ENCODE data around the gene CCDC69.

Gene CCDC69

DNA sequence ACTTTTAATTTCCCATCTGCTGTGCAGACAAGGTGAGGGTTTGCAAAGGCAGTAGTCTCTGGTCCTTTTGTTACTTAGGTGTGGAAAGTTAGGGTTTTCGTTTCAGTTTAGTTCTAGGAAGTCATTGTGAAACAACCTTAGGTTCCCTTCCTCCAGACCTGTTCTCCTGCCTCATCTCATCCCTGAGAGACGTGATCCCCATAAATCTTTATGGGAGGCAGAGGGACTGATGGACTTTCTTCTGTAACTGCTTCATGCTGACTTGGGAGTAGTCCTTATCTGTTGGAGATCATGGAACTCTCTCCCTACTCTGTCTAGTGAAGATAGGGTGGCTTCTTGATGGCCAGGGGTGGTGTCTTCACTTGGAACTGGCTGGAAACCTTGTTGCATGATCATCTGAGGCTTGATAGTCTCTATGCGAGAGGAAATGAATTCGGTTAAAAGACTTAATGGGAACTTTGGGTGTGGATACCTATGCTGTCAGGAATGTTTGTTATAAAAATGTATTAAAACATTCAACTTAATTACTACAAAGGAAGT is 21.9 kb upstream of the CCDC69 start:
- H3K79me1 ChIP-seq (replicated peaks; ENCODE audit: low read length, poor library complexity, severe bottlenecking), result no peaks in the 10 kb centered on the region
- 78% methylated on average over 1 of the region's 4 CpGs for WGBS
- H2BK12ac ChIP-seq (ENCODE audit: low read length in 2 of 2), result no peak overlapping the region

GRCh38 chr5:151244206-151244605 is 20.3 kb upstream of the CCDC69 start:
- no peak overlapping the region for H3K9ac ChIP-seq (ENCODE audit: low read length)
- H3K4me1 ChIP-seq (ENCODE audit: control insufficient read depth, insufficient read depth, low read depth, low read length), result no peaks in the 10 kb centered on the region
- H3K9me3 ChIP-seq (ENCODE audit: control insufficient read depth, low read length), result no peaks in the 10 kb centered on the region
- WGBS, result 80% methylated on average over 3 of the region's 3 CpGs
- H3K18ac ChIP-seq (ENCODE audit: low read depth in 1 of 2, low read length in 2 of 2), result no peak overlapping the region
- H3K27me3 ChIP-seq (ENCODE audit: control insufficient read depth in 1 of 2, insufficient read depth in 1 of 2, low read length in 2 of 2), result peaks cover 14 to 24% of the 10 kb centered on the region in 2 experiments
- no peak overlapping the region for H3K4me3 ChIP-seq (ENCODE audit: insufficient read depth in 1 of 2, low read depth in 1 of 2, low read length in 2 of 2)
- no peak overlapping the region for H2BK120ac ChIP-seq (ENCODE audit: low read depth, low read length)
- no peak overlapping the region for H2BK12ac ChIP-seq (ENCODE audit: low read length in 2 of 2)
- no peak for DNase-seq
- no peak overlapping the region for H2BK15ac ChIP-seq (ENCODE audit: low read depth, poor library complexity, severe bottlenecking)
- no peak overlapping the region for H3K14ac ChIP-seq (ENCODE audit: low read length in 2 of 2)
- no peak overlapping the region for H2AK5ac ChIP-seq (ENCODE audit: low read length, severe bottlenecking)
- no peak overlapping the region for H2BK5ac ChIP-seq (ENCODE audit: low read depth, low read length, poor library complexity, severe bottlenecking)
- no peaks in the 10 kb centered on the region for H3K79me1 ChIP-seq (replicated peaks; ENCODE audit: low read length, poor library complexity, severe bottlenecking)
- H3K4me2 ChIP-seq (ENCODE audit: low read length, poor library complexity, severe bottlenecking), result no peak overlapping the region
- no peak overlapping the region for H2AFZ ChIP-seq (ENCODE audit: low read depth, low read length)
- H4K91ac ChIP-seq (ENCODE audit: low read length), result no peak overlapping the region
- H3K36me3 ChIP-seq (ENCODE audit: control insufficient read depth in 1 of 2, insufficient read depth in 2 of 2, low read depth in 1 of 2, low read length in 2 of 2), result no peaks in the 10 kb centered on the region
- H3K4ac ChIP-seq (ENCODE audit: low read depth in 1 of 2, low read length in 2 of 2), result no peak overlapping the region
- H3K23ac ChIP-seq (ENCODE audit: low read length in 2 of 2), result no peak overlapping the region
- no peak overlapping the region for H3K27ac ChIP-seq (ENCODE audit: low read length, poor library complexity, severe bottlenecking)
- H4K8ac ChIP-seq (ENCODE audit: low read length), result no peak overlapping the region

More for the DNA sequence above, 21.9 kb upstream of the CCDC69 start:
- no peak overlapping the region for H3K4me2 ChIP-seq (ENCODE audit: low read length, poor library complexity, severe bottlenecking)
- no peak overlapping the region for H2AFZ ChIP-seq (ENCODE audit: low read depth, low read length)
- no peak for DNase-seq
- no peak overlapping the region for H3K23ac ChIP-seq (ENCODE audit: low read length in 2 of 2)
- H3K9ac ChIP-seq (ENCODE audit: low read length), result no peak overlapping the region
- no peak overlapping the region for H3K27ac ChIP-seq (ENCODE audit: low read length, poor library complexity, severe bottlenecking)
- no peak overlapping the region for H3K14ac ChIP-seq (ENCODE audit: low read length in 2 of 2)
- no peak overlapping the region for H2BK120ac ChIP-seq (ENCODE audit: low read depth, low read length)
- no peak overlapping the region for H2AK5ac ChIP-seq (ENCODE audit: low read length, severe bottlenecking)
- no peak overlapping the region for H4K8ac ChIP-seq (ENCODE audit: low read length)
- H2BK15ac ChIP-seq (ENCODE audit: low read depth, poor library complexity, severe bottlenecking), result no peak overlapping the region
- no peak overlapping the region for H3K4me3 ChIP-seq (ENCODE audit: insufficient read depth in 1 of 2, low read depth in 1 of 2, low read length in 2 of 2)
- peaks cover 15 to 24% of the 10 kb centered on the region in 2 experiments for H3K27me3 ChIP-seq (ENCODE audit: control insufficient read depth in 1 of 2, insufficient read depth in 1 of 2, low read length in 2 of 2)
- H2BK5ac ChIP-seq (ENCODE audit: low read depth, low read length, poor library complexity, severe bottlenecking), result no peak overlapping the region
- no peak overlapping the region for H3K18ac ChIP-seq (ENCODE audit: low read depth in 1 of 2, low read length in 2 of 2)
- H3K9me3 ChIP-seq (ENCODE audit: control insufficient read depth, low read length), result no peaks in the 10 kb centered on the region
- no peaks in the 10 kb centered on the region for H3K36me3 ChIP-seq (ENCODE audit: control insufficient read depth in 1 of 2, insufficient read depth in 2 of 2, low read depth in 1 of 2, low read length in 2 of 2)
- H3K4ac ChIP-seq (ENCODE audit: low read depth in 1 of 2, low read length in 2 of 2), result no peak overlapping the region
- H4K91ac ChIP-seq (ENCODE audit: low read length), result no peak overlapping the region
- no peaks in the 10 kb centered on the region for H3K4me1 ChIP-seq (ENCODE audit: control insufficient read depth, insufficient read depth, low read depth, low read length)

- no peak overlapping the region for H2AK5ac ChIP-seq (ENCODE audit: low read length, severe bottlenecking)
- 92% methylated on average over 4 of the region's 4 CpGs for WGBS
- no peak overlapping the region for H3K27ac ChIP-seq (ENCODE audit: low read length, poor library complexity, severe bottlenecking)
- H3K4me1 ChIP-seq (ENCODE audit: control insufficient read depth, insufficient read depth, low read depth, low read length), result no peaks in the 10 kb centered on the region
- no peak overlapping the region for H4K91ac ChIP-seq (ENCODE audit: low read length)
- no peak overlapping the region for H2BK15ac ChIP-seq (ENCODE audit: low read depth, poor library complexity, severe bottlenecking)
- H3K23ac ChIP-seq (ENCODE audit: low read length in 2 of 2), result no peak overlapping the region
- H3K18ac ChIP-seq (ENCODE audit: low read depth in 1 of 2, low read length in 2 of 2), result no peak overlapping the region
- no peak overlapping the region for H2BK5ac ChIP-seq (ENCODE audit: low read depth, low read length, poor library complexity, severe bottlenecking)
- peaks cover 15 to 26% of the 10 kb centered on the region in 2 experiments for H3K27me3 ChIP-seq (ENCODE audit: control insufficient read depth in 1 of 2, insufficient read depth in 1 of 2, low read length in 2 of 2)
- no peak overlapping the region for H3K14ac ChIP-seq (ENCODE audit: low read length in 2 of 2)
- H3K4ac ChIP-seq (ENCODE audit: low read depth in 1 of 2, low read length in 2 of 2), result no peak overlapping the region
- DNase-seq, result no peak
- H3K79me1 ChIP-seq (replicated peaks; ENCODE audit: low read length, poor library complexity, severe bottlenecking), result no peaks in the 10 kb centered on the region
- H3K4me3 ChIP-seq (ENCODE audit: insufficient read depth in 1 of 2, low read depth in 1 of 2, low read length in 2 of 2), result no peak overlapping the region
- no peak overlapping the region for H4K8ac ChIP-seq (ENCODE audit: low read length)
- H3K9ac ChIP-seq (ENCODE audit: low read length), result no peak overlapping the region
- H2AFZ ChIP-seq (ENCODE audit: low read depth, low read length), result no peak overlapping the region
- H2BK120ac ChIP-seq (ENCODE audit: low read depth, low read length), result no peak overlapping the region
- H3K4me2 ChIP-seq (ENCODE audit: low read length, poor library complexity, severe bottlenecking), result no peak overlapping the region
- H3K9me3 ChIP-seq (ENCODE audit: control insufficient read depth, low read length), result no peaks in the 10 kb centered on the region
- no peaks in the 10 kb centered on the region for H3K36me3 ChIP-seq (ENCODE audit: control insufficient read depth in 1 of 2, insufficient read depth in 2 of 2, low read depth in 1 of 2, low read length in 2 of 2)
- no peak overlapping the region for H2BK12ac ChIP-seq (ENCODE audit: low read length in 2 of 2)
Measured at GRCh38 chr5:151243564-151243963, 19.7 kb upstream of the CCDC69 start.

DNA sequence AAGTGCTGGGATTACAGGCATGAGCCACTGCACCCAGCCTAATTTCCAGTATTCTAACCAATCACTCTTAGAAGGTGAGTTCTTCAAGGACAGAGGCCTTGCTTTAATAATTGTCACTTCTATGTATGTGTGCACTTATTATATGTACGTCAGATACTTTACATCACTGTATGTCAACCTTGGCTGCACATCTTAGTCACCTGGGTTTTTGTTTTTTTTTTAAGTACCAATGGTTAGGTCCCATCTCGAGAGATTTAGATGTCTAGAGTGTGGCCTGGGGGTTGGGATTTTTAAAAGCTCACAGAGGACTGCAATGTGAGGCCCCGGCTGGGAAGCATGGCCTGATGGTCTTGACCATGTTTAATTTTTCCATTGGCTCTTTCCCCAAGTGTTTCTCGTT is 19.2 kb upstream of the CCDC69 start:
- Histone ChIP-seq H2BK15ac (ENCODE audit: low read depth, poor library complexity, severe bottlenecking) (no peak overlapping the region), H3K18ac (ENCODE audit: low read depth in 1 of 2, low read length in 2 of 2) (no peak overlapping the region)
- 82% methylated on average over 4 of the region's 4 CpGs for WGBS

More for the DNA sequence above, 19.2 kb upstream of the CCDC69 start:
- Histone ChIP-seq H3K9me3 (ENCODE audit: control insufficient read depth, low read length) (no peaks in the 10 kb centered on the region), H3K23ac (ENCODE audit: low read length in 2 of 2) (no peak overlapping the region), H4K91ac (ENCODE audit: low read length) (no peak overlapping the region), H3K4me1 (ENCODE audit: control insufficient read depth, insufficient read depth, low read depth, low read length) (no peaks in the 10 kb centered on the region), H2BK12ac (ENCODE audit: low read length in 2 of 2) (no peak overlapping the region), H2AFZ (ENCODE audit: low read depth, low read length) (no peak overlapping the region), H3K27ac (ENCODE audit: low read length, poor library complexity, severe bottlenecking) (no peak overlapping the region), H3K4me3 (ENCODE audit: insufficient read depth in 1 of 2, low read depth in 1 of 2, low read length in 2 of 2) (no peak overlapping the region), H3K14ac (ENCODE audit: low read length in 2 of 2) (no peak overlapping the region), H3K27me3 (ENCODE audit: control insufficient read depth in 1 of 2, insufficient read depth in 1 of 2, low read length in 2 of 2) (peaks cover 19 to 28% of the 10 kb centered on the region in 2 experiments), H2BK5ac (ENCODE audit: low read depth, low read length, poor library complexity, severe bottlenecking) (no peak overlapping the region), H4K8ac (ENCODE audit: low read length) (no peak overlapping the region), H2AK5ac (ENCODE audit: low read length, severe bottlenecking) (no peak overlapping the region), H3K4ac (ENCODE audit: low read depth in 1 of 2, low read length in 2 of 2) (no peak overlapping the region), H3K9ac (ENCODE audit: low read length) (no peak overlapping the region), H3K36me3 (ENCODE audit: control insufficient read depth in 1 of 2, insufficient read depth in 2 of 2, low read depth in 1 of 2, low read length in 2 of 2) (no peaks in the 10 kb centered on the region), H2BK120ac (ENCODE audit: low read depth, low read length) (no peak overlapping the region), H3K79me1 (replicated peaks; ENCODE audit: low read length, poor library complexity, severe bottlenecking) (no peaks in the 10 kb centered on the region), H3K4me2 (ENCODE audit: low read length, poor library complexity, severe bottlenecking) (no peak overlapping the region)
- no peak for DNase-seq
